Neutrophil (primary cell): Measurements from ENCODE around the gene RNH1.

ENCODE experiments used
- H3K27ac ChIP-seq: fragments of 200-600 bp; sonication (generic); 2 replicates; pipeline ENCODE4 v1.5.1; 2016; ENCODE audit warnings: mild to moderate bottlenecking, moderate library complexity
- H3K27me3 ChIP-seq: fragments of 200-600 bp; sonication (generic); 2 replicates; pipeline ENCODE4 v1.6.0; 2016; ENCODE audit warnings: mild to moderate bottlenecking
- H3K36me3 ChIP-seq: fragments of 200-600 bp; sonication (generic); 2 replicates; pipeline ENCODE4 v1.5.1; 2017
- H3K4me1 ChIP-seq, 2 experiments: fragments of 200-600 bp in 1 of 2; sonication (generic) in 1 of 2; 1 replicate in 1 of 2; 2 replicates in 1 of 2; pipeline versions ENCODE4 v1.5.1 to v1.6.1; 2013 to 2016; ENCODE audit warnings: low read depth in 1 of 2, low read length in 1 of 2, mild to moderate bottlenecking in 1 of 2, moderate library complexity in 1 of 2; ENCODE audit not compliant: control insufficient read depth in 1 of 2, insufficient read depth in 1 of 2
- H3K4me3 ChIP-seq, 2 experiments: fragments of 200-600 bp in 1 of 2; sonication (generic) in 1 of 2; 1 replicate in 1 of 2; 2 replicates in 1 of 2; pipeline ENCODE4 v1.5.1; 2013 to 2016; ENCODE audit warnings: low read depth in 1 of 2, low read length in 1 of 2, mild to moderate bottlenecking in 1 of 2, moderate library complexity in 1 of 2
- H3K9me3 ChIP-seq: fragments of 200-600 bp; sonication (generic); 2 replicates; pipeline ENCODE4 v1.5.1; 2016
- CTCF ChIP-seq: fragments of 200-600 bp; sonication (generic); IDR thresholded peaks from 2 replicates; pipeline ENCODE4 v1.5.1; 2016; ENCODE audit warnings: antibody characterized with exemption

RNH1 gene

GRCh38 chr11:461626-462025, 45.4 kb downstream of the RNH1 start:
- Histone ChIP-seq H3K27me3 (no peaks in the 10 kb centered on the region), H3K36me3 (peaks cover 9% of the 10 kb centered on the region), H3K4me1 (no peaks in the 10 kb centered on the region), H3K9me3 (no peaks in the 10 kb centered on the region), H3K27ac (no peak overlapping the region), H3K4me3 (no peak overlapping the region)
- TF ChIP-seq CTCF: no peak

DNA sequence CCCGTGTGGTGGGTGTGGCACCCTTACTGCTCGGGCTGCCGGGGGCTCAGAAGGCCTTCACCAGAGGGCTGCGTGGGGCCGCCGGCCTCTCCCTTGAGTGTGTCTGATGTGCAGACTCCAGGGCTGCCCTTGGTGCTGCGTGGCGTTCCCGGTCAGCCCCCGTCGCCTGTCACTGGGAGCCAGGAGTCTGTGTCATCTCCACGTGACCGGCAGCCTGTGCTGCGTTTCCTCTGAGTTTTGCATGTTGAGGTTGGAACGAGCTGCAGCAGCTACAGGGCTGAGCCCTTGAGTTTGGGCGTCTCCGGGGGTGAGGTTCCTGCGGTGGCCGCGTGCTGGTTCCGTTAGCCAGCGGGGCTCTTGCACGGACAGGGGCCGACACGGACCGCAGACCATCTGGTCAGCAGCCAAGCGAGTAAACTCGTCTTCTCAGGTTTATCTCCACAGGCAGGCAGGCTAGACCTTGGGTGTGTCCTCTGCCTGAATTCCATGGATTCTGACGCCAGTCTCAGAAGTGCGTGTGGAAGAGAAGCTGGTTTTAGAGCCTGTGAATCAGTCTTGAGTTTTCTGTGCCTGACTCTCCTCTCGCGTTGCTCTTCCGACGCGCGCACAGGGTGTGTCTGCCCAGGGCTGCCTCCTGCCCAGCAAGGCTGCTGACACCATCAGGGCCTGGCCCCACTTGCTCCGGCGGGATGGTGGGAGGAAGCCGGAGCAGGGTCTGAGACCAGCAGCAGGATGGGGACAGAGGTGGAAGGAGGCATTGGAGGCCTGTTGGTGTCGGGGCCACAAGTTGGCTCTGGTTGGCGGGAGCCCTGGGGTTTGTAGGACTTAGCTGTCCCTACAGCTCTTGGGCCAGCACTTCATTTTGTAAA, 46.5 kb downstream of the RNH1 start:
- no peak for TF ChIP-seq CTCF
- no peaks in the 10 kb centered on the region for H3K27me3 ChIP-seq
- no peaks in the 10 kb centered on the region for H3K4me1 ChIP-seq
- H3K36me3 ChIP-seq: peaks cover 9% of the 10 kb centered on the region
- no peaks in the 10 kb centered on the region for H3K9me3 ChIP-seq
- H3K4me3 ChIP-seq: no peak overlapping the region
- no peak overlapping the region for H3K27ac ChIP-seq

- no peak for TF ChIP-seq CTCF
- peaks cover 9% of the 10 kb centered on the region for H3K36me3 ChIP-seq
These were observed 47.4 kb downstream of the RNH1 start for GRCh38 chr11:459511-460220.

GRCh38 chr11:457111-457760, 49.8 kb downstream of the RNH1 start:
- no peak overlapping the region for H3K4me3 ChIP-seq
- no peak for TF ChIP-seq CTCF
- no peaks in the 10 kb centered on the region for H3K9me3 ChIP-seq
- no peaks in the 10 kb centered on the region for H3K27me3 ChIP-seq
- H3K27ac ChIP-seq: no peak overlapping the region
- H3K4me1 ChIP-seq: no peaks in the 10 kb centered on the region
- H3K36me3 ChIP-seq: peaks cover 24% of the 10 kb centered on the region

More at GRCh38 chr11:459511-460220, 47.4 kb downstream of the RNH1 start:
- no peaks in the 10 kb centered on the region for H3K27me3 ChIP-seq
- H3K9me3 ChIP-seq: no peaks in the 10 kb centered on the region
- H3K4me3 ChIP-seq: no peak overlapping the region
- H3K4me1 ChIP-seq: no peaks in the 10 kb centered on the region
- no peak overlapping the region for H3K27ac ChIP-seq

GRCh38 chr11:456533-456932, 50.5 kb downstream of the RNH1 start:
- H3K4me3 ChIP-seq: no peak overlapping the region
- H3K36me3 ChIP-seq: peaks cover 24% of the 10 kb centered on the region
- TF ChIP-seq CTCF: no peak
- no peaks in the 10 kb centered on the region for H3K9me3 ChIP-seq
- H3K27ac ChIP-seq: no peak overlapping the region
- peaks cover 2% of the 10 kb centered on the region for H3K27me3 ChIP-seq
- H3K4me1 ChIP-seq: peaks cover 0 to under 1% of the 10 kb centered on the region in 2 experiments
